Hematopoietic multipotent progenitor cell treated with erythropoietin and hydrocortisone succinate and interleukin-3 and kit ligand, for 15 days (in vitro differentiated cells): ENCODE data around the gene JPT2.

Experiments
- DNase-seq: peaks from one replicate; pipeline ENCODE4 v3.0.0-alpha.2; 2015; ENCODE audit warnings: low spot score

JPT2 gene, protein sequence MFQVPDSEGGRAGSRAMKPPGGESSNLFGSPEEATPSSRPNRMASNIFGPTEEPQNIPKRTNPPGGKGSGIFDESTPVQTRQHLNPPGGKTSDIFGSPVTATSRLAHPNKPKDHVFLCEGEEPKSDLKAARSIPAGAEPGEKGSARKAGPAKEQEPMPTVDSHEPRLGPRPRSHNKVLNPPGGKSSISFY

DNA sequence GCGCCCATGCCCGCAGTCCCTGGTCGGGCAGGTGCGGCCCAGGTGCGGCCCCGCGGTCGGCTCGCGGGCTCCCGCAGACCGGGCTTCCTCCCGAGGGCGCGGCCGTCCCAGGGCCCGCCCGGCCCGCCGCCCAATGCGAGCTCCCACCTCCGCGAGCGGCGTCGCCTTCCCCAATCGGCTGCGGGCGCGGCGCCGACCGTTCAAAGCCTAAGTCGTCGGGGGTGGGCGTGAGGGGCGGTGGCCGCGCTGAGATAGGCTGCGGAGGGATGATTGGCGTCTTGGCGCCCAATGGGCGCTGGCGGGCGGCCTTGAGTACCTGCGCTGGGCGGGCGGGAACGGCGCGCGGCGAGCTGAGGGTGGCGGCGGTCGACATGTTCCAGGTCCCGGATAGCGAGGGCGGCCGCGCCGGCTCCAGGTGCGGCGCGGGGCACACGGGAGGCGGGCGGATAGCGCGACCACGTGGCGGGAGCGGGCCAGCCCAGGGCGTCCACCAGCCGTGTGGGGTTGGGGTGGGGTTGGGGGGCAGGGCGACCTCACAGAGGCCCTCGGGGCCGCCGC is at the start of gene JPT2:
JPT2 (plus strand) TSS at position 338 of the 558 bp plus-strand sequence; CDS start at position 372, 34 bp downstream.
- DNase-seq, result peak; percentile 96

DNA sequence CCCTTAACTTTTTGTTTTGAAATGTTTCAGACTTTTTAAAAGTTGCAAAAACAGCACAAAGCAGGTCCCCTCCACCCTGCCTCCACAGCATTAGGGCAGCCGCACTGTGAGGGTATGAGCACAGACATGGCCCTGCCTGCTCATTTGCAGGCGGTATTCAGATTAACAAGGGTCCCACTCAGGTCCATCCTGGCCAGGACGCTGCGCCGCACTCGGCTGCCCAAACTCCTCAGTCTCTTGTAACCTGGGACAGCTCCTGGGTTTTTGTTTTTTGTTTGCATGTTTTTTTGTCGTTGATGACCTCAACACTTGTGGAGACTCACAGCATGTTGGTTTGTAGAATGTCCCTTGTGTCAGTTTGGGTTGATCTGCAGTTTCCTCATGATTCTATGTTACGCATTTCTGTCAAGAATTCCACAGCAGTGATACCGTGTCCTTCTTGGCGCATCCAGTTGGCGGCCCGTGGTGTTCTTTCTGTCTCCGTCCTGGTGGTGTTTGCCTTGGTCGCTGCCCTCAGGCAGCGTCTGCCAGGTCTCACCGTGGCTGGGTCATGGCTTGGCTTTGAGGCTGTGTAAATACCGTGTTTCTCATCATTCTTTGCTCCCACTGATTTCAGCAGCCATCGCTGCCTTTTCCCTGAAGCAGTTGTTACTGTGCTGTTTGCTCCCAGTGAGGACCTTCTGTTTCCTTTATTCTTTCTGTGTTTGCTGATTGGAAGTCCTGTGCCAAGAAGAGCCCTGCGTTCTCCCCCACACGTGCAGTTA is 47.4 kb upstream of the JPT2 start:
- no peak for DNase-seq

DNA sequence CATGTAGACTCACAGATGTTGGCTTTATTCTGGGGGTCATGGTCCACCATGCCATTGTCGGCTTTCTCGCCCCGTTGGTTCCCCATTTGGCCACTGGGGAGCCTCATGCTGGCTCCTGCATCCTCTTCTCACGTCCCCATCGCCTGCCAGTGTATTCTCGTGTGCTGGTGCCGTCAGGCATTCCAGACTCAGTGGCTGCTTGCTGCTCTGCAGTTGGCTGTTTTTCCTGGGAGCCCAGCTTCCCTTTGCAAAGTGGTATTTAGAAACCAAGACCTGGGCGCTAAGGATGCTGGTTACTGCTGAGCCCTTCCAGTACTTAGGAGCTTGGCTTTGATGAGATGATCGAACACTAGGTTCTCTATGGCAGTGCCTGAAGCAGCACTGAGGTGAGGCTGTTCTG is 46.8 kb upstream of the JPT2 start:
- DNase-seq, result no peak

DNA sequence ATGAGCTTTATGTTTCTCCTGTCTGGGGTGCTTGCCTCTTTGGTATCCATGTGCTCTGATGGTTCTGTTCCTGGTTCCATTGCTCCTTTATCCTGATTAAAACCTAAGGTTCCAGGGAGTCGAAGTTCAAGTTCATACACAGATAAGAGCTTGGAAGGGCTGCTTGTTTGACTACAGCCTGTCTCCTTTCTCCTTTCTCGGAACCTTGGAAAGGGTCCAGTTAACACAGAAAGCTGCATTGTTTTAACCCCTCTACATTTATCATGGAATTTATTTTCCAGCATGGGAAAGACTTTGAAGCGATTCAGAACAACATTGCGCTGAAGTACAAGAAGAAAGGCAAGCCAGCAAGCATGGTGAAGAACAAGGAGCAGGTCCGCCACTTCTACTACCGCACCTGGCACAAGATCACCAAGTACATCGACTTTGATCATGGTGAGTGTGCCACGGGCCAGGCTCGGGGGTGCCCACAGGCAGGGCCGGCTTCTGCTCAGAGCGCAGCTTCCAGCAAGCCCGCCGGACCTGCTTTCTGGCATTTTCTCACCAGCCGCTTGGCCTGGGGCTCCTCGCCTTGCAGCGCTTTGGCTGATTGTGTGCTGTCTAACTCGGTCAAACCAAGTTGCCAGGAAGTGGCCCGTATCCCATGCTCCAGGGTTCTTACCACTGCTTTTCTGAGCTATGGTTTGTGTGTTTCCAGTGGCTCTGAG is 46.0 kb upstream of the JPT2 start:
- DNase-seq, result no peak

DNA sequence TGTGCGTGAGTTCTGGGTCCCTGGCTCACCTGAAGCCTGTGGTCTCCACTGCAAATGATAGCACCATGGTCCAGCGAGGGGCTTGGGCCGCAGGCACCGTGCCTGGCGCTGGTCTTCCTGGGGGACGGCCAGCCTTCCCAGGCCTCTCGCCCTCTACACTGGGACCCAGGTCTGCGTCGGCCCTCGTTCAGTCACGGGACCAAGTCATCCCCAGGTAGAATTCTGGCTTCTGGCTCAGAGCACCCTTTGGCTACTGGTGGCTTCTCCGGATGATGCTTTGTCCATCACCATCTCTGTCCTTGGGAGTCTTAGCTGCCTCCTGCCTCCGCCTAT is 45.5 kb upstream of the JPT2 start:
- no peak for DNase-seq

DNA sequence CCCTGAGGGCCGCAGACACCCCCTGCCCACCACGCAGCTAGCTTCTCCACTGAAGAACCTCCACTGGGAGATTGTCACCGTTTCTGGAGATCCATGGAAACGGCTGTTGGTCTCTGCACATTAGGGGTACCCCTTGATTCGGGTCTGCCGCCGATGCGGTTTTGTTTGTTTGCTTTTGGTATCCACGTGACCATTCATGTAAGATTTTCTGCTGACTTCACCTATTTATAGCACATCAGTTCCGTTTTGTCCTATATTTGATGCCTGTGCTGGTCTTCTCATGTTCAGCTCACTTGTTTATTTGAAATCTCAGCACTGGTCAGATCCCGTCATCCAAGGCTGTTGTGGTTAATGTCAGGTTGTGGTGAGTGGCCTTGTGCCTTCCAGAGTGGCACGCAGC is 44.8 kb upstream of the JPT2 start:
- no peak for DNase-seq

DNA sequence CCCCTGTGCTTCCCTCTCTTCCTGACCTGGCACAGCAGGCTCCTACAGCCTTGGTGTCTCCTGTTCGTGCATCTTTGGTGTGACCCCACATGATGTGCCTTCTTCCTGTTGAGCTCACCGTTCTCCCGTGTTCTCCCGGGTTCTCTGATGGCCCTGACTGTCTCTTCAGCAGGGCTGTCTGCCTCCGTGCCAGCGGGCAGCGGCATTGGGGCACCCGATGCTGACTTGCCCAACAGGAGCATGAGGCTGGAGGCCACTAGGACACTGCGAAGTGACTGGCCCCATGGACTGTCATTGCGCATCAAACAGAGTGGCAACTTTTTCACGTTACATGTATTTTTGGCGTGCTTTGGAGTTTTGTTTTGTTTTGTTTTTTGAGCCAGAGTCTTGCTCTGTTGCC is 43.5 kb upstream of the JPT2 start:
- no peak for DNase-seq

DNA sequence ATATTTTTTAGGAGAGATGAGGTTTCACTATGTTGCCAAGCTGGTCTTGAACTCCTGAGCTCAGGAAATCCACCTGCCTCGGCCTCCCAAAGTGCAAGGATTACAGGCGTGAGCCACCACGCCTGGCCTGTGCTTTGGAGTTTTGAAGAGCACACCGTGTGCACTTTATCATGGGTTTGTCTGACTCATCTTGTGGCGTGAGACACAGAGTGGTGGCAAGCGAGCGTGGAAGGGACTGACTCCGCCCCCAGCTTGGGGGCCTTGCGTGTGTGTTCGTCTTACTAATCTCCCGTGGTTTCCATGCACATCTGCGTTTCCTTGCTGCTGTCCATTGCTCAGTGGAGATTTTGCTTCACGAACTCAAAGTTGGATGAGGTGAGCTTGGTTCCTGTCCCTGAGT is 43.0 kb upstream of the JPT2 start:
- DNase-seq, result no peak

DNA sequence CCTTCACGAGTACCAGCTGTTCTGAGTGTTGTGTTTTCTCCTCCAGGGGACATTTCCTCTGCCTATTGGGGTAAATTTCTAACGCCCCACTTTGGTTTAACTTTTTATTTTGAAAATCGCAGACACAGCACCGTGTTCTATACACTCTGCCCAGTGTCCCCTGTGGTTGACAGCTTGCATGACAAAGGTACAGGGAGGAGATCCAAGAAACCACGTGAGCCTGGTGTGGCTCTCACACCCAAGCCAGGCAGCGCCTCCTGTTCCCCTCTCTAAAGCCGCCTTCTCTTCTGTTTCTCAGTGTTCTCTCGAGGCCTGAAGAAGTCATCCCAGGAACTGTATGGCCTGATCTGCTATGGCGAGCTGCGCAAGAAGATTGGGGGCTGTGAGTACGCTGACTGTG is 40.6 kb upstream of the JPT2 start:
- no peak for DNase-seq

DNA sequence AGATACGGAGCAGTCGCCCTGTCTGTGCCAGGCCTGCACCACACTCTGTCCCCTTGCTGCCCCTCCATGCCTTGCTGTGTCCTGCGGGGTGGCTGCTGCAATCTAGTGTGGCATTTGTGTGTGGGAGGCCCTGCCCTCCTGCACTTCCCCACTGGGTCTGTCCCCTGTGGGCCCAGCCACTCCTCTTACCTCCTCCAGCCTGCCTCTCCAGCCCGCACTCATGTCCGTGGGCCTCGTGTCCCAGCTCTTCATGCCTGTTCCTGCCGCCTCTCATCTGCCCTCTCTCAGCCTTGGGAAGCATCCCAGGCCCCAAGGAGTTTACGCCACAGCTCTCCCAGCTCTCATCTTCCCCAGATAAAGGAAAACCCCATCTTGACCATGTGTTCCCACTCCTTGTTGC is 39.3 kb upstream of the JPT2 start:
- DNase-seq, result no peak

DNA sequence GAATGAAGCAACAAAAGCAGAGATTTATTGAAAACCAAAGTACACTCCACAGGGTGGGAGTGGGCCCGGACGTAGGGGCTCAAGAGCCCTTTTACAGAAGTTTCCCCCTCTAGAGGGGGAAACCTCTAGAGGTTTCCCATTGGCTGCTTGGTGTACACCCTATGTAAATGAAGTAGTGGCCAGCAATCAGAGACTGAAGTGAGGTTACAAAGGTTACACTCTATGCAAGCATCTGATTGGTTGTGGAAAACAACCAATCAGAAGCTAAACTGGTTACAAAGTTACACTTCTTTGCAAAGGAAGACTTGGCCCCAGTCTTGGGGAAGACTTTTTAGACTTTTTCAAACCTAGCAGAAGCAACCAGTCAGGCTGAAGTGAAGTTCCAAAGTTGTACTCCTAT is 38.8 kb upstream of the JPT2 start:
- DNase-seq, result no peak

DNA sequence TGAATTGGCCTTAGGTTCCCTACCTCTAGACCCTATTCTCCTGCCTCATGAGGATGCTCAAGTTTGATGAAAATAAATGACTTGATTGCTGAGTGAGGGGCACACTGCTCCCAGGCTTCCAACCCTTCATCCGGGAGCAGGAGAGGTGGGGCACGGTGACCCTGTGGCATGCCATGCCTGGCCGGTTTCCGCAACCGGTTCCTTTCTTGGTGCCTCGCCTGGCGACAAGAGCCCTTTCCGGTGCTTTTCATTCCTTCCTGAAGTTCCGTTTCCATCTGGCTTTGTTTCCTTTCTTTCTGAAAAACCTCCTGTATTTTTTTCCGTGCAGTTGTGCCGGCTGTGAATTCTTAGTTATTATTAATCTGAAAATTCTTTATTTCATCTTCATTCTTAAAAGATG is 38.2 kb upstream of the JPT2 start:
- no peak for DNase-seq

DNA sequence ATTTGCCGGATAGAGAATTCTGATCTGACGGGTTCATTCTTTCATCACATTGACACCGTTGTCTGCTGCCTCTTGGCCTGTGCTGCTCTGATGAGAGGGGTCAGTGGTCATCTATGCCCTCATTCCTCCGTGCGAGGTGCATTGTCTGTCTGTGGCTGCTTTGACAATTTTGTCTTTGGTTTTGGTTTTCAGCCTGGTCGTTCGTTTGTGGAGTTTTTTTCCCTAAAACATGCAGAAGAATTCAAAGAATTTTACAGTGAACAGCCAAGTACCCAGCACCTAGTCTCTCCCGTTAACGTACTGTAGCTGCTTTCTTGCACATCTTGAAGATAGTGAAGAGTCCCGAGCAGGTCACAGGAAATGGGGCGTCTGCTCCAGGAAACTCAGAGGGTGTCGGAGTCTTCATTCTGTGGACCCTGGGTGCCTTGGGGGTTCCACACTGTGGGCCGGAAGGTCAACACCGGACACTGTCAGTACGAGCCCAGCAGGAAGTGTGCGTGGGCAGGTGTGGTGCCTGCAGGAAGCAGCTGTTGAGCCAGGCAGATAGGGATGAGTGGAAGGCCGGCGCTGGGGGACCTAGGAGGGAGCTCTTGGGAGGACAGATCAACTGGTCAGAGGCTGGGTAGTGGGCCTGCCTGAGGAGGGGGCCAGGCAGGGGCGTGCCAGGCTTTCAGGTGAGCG is 37.7 kb upstream of the JPT2 start:
- DNase-seq, result no peak

DNA sequence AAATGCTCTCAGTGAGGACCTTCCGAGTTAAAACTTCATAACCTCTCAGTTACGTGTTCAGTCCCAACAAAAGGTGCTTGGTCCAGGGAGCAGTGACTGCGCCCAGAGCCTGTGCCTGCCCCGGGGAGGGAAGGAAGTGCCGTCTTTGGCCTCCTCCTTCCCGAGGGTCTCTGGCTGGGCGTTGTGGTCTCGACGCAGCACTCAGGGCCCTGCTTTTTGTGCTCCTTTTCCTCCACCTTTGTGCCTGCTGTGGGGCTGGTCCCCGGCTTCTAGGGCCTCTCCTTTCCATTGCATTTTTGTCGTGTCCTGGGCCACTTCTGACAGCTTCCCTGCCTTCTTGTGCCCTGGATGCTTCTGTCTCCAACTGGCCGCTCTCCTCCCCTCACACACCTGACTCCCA is 36.8 kb upstream of the JPT2 start:
- DNase-seq, result no peak

DNA sequence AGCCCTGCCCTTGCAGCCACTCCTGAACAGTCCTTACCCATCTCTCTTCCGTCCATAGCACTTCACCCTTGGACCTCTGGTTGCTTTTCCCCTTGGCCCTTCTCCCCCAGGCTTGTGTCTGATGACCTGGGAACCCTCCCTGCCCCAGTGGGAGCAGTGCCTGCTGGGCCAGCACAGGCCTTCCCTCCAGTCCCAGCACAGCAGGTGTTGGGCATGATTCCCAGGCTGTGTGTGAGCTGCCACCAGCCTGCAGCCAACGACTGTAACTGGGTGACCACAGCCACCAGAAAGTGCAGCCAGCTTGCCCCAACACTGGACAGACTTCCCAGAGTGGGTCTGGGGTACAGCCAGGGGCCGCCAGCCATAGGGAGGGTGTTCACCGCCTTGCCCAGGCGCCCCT is 35.9 kb upstream of the JPT2 start:
- DNase-seq, result no peak

DNA sequence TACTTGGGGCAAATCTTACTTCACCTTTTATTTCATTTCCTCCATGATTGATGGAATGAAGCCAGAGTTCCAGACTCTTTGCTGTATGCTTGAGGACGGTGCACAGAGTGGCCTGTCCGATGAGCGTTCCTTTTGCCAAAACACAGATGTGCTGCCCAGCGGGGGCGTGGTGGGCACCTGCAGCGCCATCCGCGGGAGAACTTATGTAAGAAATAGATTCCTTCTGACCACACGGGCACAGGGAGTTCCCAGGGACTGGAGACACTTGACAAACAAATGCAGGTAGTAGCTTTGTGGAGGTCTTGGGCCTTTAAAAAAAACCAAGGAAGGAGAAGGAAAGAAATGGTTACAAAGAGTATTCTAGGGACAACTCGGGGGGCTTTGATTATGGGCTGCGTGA is 35.3 kb upstream of the JPT2 start:
- DNase-seq, result no peak

DNA sequence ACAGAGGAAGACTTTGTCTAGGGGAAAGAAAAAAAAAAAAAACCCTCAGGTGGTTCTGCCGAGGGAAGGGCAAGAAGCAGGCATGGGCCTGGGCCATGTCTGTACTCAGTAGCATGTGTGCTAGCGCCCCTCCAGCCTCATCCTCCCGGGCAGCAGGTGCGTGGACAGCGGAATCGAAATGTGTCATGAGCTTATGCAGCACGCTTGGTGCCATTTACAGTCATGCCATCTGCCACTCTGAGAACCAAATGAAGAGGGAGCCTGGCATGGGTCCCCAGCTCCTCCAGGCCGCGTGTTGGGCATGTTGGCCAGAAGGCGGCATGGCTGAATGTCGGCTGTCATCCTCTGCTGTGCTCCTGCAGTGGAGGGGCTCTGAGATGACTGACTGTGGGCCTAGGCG is 34.6 kb upstream of the JPT2 start:
- no peak for DNase-seq

DNA sequence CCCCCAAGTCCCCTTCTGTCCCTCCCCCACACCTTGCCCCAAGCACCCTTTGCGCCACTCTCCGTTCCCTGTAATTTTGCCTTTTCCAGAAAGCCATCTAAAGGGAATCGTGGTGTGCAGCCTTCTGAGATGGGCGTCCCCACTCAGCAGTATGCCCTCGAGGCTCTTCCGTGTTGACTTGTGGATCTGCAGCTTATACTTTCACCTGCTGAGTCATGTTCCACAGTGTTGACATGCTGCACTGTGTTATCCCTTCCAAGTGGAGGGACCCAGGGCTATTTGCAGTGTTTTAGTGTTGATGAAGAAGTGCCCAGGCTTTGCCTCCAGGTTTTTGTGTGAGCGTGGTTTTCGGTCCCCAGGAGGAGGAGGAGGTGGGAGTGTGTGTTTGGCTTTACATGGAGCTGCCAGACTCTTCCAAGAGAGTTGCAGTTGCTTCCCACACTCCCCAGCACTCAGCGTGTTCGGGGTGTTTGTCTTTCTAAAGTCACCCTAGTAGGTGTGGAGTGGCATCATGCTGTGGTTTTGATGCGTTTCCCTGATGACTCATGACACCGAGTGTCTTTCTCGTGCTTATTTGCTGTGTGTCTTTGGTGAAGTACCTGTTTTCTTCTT is 32.1 kb upstream of the JPT2 start:
- DNase-seq, result peak; percentile 78

DNA sequence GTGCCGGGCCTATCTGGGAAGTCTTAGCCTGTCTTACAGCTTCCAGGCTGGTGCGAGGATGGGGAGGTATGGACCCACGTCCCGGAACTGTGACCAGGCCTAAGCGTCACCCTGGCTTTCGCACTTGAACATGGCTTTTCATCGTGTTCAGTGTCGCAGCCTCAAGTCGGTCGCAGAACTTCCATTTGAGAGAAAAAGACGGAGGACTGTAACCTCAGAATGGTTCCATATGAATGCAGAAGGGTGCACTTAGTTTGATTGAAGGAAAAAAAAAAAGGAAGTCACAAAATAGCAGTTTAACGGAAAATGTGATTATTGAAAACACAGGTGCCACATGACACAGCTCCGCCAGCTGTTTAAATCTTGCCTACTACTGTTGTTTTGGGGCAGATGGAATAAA is 30.2 kb upstream of the JPT2 start:
- DNase-seq, result no peak

DNA sequence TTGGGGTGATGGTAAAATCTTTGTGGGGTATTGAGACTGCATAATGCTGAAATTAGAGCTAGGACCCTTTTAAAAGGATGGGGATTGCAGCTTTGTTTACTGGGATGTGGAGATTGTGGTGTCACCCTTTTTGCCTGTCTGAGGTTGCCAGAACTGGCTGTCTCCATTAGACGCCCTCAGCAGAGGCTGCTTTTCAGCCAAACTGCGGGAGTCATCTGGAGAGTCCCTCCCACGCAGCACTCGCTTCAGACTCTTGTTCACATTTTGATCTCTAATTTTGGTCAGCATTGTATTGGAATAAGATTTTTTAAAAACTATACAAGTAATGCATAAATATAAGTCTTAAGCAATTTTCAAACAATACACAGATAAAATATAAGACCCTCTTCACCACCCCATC is 27.9 kb upstream of the JPT2 start:
- no peak for DNase-seq

DNA sequence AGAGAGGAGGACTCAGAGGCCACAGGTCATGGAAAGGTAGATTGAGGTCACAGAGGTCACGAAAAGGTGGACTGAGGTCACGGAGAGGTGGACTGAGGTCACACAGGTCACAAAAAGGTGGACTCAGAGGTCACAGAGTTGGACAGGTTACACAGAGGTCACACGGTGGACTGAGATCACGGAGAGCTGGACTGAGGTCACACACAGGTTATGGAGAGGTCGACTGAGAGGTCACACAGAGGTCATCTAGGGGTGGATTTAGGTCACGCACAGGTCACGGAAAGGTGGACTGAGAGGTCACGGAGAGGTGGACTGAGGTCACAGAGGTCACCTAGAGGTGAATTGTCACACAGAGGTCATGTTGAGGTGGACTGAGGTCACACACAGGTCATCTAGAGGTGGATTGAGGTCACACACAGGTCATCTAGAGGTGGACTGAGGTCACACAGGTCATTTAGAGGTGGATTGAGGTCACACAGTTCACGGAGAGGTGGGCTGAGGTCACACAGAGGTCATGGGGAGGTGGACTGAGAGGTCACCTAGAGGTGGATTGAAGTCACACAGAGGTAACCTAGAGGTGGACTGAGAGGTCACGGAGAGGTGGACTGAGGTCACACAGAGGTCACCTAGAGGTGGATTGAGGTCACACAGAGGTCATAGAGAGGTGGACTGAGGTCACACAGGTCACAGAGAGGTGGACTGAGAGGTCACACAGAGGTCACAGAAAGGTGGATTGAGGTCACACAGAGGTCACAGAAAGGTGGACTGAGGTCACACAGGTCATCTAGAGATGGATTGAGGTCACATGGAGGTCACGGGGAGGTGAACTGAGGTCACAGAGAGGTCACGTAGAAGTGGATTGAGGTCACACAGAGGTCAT is 26.7 kb upstream of the JPT2 start:
- no peak for DNase-seq
